PC-9 (cell line): ENCODE data around the gene ALPP. TPM values are rescaled to one million over a fixed set of nuclear protein-coding genes. Genes with fewer than 3 reads are reported as not detected.
A peak's percentile ranks its signal among the peaks of the same experiment; 100 is the strongest.
"Not testable (repeated sequence)": the region's sequence is repeated elsewhere in the genome, so short reads cannot be mapped to it uniquely, and the experiment has no call there.

ENCODE experiments used
- BruUV-seq: library from RNA; stranded (reverse); fragments of 400-500 nt; replicated peaks from 2 replicates; lab custom pipeline; 2021; lab: Mats Ljungman, UMichigan
- CTCF ChIA-PET: fragments of 300-600 bp; sonication (Branson Sonifier 250); formaldehyde crosslinking; loops from one replicate; lab custom pipeline; 2022; ENCODE audit warnings: antibody characterized with exemption; lab: Charles Lee
- POLR2A ChIA-PET: fragments of 300-600 bp; sonication (Branson Sonifier 250); formaldehyde crosslinking; loops from one replicate; lab custom pipeline; 2022; ENCODE audit warnings: antibody characterized with exemption; ENCODE audit not compliant: unreplicated experiment; lab: Charles Lee
- DNase-seq, 2 experiments: peaks; one replicate each; pipeline versions ENCODE4 v3.0.0 to v3.0.0-alpha.2; 2015 to 2022; ENCODE audit warnings: mixed read lengths in 1 of 2
- H2AFZ ChIP-seq: fragments of 200-600 bp; sonication (generic); 2 replicates; pipeline ENCODE4 v1.8.1; 2017; ENCODE audit warnings: antibody characterized with exemption
- H3F3A ChIP-seq: fragments of 200-600 bp; sonication (generic); 2 replicates; pipeline ENCODE4 v1.8.1; 2017; ENCODE audit warnings: antibody characterized with exemption, mild to moderate bottlenecking, low read depth; ENCODE audit not compliant: insufficient read depth
- H3K27ac ChIP-seq: fragments of 200-600 bp; sonication (generic); 2 replicates; pipeline ENCODE4 v1.6.1; 2016; ENCODE audit warnings: mixed run types
- H3K27me3 ChIP-seq: fragments of 200-600 bp; sonication (generic); 2 replicates; pipeline ENCODE4 v1.6.1; 2016; ENCODE audit warnings: low read depth, mixed run types; ENCODE audit not compliant: insufficient read depth
- H3K36me3 ChIP-seq: fragments of 200-600 bp; sonication (generic); 2 replicates; pipeline ENCODE4 v1.6.1; 2016; ENCODE audit warnings: low read depth, mixed run types
- H3K4me1 ChIP-seq: fragments of 200-600 bp; sonication (generic); replicated peaks from 2 replicates; pipeline ENCODE4 v1.6.1; 2016; ENCODE audit warnings: mixed run types; ENCODE audit not compliant: insufficient read depth
- H3K4me2 ChIP-seq: fragments of 200-600 bp; sonication (generic); 2 replicates; pipeline ENCODE4 v1.6.1; 2017; ENCODE audit warnings: mixed run types
- H3K4me3 ChIP-seq: fragments of 200-600 bp; sonication (generic); 2 replicates; pipeline ENCODE4 v1.6.1; 2016; ENCODE audit warnings: mixed run types
- H3K79me2 ChIP-seq: fragments of 200-600 bp; sonication (generic); 2 replicates; pipeline ENCODE4 v1.6.1; 2017; ENCODE audit warnings: low read depth, mixed run types
- H3K9me2 ChIP-seq: fragments of 200-600 bp; sonication (generic); 2 replicates; pipeline ENCODE4 v1.8.1; 2017; ENCODE audit warnings: mild to moderate bottlenecking; ENCODE audit not compliant: insufficient read depth
- H3K9me3 ChIP-seq: fragments of 200-600 bp; sonication (generic); 2 replicates; pipeline ENCODE4 v1.8.1; 2016; ENCODE audit warnings: low read depth; ENCODE audit not compliant: insufficient read depth
- H4K20me1 ChIP-seq: fragments of 200-600 bp; sonication (generic); 2 replicates; pipeline ENCODE4 v1.8.1; 2017; ENCODE audit not compliant: insufficient read depth
- CTCF ChIP-seq: fragments of 200-600 bp; sonication (generic); conservative IDR thresholded peaks from 2 replicates; pipeline ENCODE4 v1.6.1; 2017; ENCODE audit warnings: mixed run types, antibody characterized with exemption, mild to moderate bottlenecking, moderate library complexity
- EZH2 ChIP-seq: fragments of 200-600 bp; sonication (generic); IDR thresholded peaks from 2 replicates; pipeline ENCODE4 v1.8.0; 2017; ENCODE audit warnings: antibody characterized with exemption, low read depth
- intact Hi-C: fragments of 100-400 bp; cut with micrococcal nuclease; formaldehyde crosslinking; loops from one replicate; pipeline ENCODE4 v1.10.0; 2022; ENCODE audit not compliant: unreplicated experiment
- total RNA-seq: library from RNA; stranded (reverse); gene quantifications from 2 replicates; pipeline ENCODE4 v1.2.3, GENCODE V29; 2021

Gene ALPP
- total RNA-seq, 1 experiment from 2014 or later: 47.5 TPM

DNA sequence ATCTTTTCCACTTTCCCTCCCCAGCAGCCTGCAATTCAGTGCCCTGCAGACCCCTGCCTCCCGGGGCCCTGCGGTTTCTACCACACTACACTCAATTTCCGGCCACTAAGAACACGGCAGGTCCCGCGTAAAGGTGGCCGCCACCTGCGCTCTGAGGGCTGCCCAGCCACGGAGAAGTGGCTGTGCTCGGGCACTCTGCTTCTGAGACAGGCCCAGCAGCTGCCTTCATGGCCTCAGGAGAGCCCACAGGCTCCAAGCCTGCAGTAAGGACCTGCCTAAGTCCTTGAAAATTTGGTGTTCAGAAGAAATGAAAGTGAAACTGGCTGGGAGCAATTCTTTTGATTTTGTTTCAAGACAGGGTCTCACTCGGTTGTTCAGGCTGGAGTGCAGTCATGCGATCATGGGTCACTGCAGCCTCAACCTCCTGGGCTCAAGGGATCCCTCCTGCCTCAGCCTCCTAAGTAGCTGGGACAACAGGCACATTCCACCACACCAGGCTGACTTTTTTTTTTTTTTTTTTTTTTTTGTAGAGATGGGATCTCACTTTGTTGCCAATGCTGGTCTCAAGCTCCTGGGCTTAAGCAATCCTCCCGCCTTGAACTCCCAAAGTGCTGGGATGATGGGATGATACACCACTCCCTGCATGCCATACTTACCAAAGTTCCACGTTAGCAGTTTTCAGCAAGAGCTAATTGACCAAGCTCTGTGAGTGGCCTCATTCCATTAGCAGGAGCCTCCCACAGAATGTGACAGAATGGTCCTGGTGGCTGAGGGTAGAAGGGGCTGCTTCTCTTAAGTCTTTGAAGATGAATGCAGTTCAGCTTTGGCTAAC, 14.6 kb upstream of the ALPP start:
- ChIA-PET POLR2A (interaction anchor here (0.7 kb wide), 1 partner anchor 15 kb away, joined by 3 read pairs; the partner anchor contains the start of gene ALPP), CTCF (interaction anchor here (0.5 to 1.0 kb wide), 4 partner anchors 14 to 1894 kb away, joined by 3 to 7 read pairs (median 4); partner anchors contain the start of gene ALPP)
- H4K20me1 ChIP-seq: no peaks in the 10 kb centered on the region
- no peak overlapping the region for H2AFZ ChIP-seq
- no peaks in the 10 kb centered on the region for H3K9me3 ChIP-seq
- no peaks in the 10 kb centered on the region for H3F3A ChIP-seq
- no peak overlapping the region for H3K4me2 ChIP-seq
- peaks cover 12% of the 10 kb centered on the region for H3K4me1 ChIP-seq
- TF ChIP-seq EZH2 (no peak), CTCF (no peak)
- H3K27me3 ChIP-seq: no peaks in the 10 kb centered on the region
- H3K9me2 ChIP-seq: no peaks in the 10 kb centered on the region
- intact Hi-C loops: loop anchor here (2.0 kb wide), 1 partner anchor 21 kb away; no protein-coding TSS in a partner anchor
- no peaks in the 10 kb centered on the region for H3K79me2 ChIP-seq
- H3K36me3 ChIP-seq: no peaks in the 10 kb centered on the region
- no peak for DNase-seq
- no peak overlapping the region for H3K4me3 ChIP-seq
- BruUV-seq: no TSS peak
- no peak overlapping the region for H3K27ac ChIP-seq

- Histone ChIP-seq H3K4me2 (peak overlapping the region; percentile 61), H3K27ac (peak overlapping the region; percentile 52), H3K4me1 (peaks cover 12% of the 10 kb centered on the region)
- H3K9me3 ChIP-seq, H3K79me2 ChIP-seq, H3K36me3 ChIP-seq, H3F3A ChIP-seq, BruUV-seq, H3K9me2 ChIP-seq, H2AFZ ChIP-seq, H3K4me3 ChIP-seq, H4K20me1 ChIP-seq, H3K27me3 ChIP-seq, DNase-seq: not testable (repeated sequence)
- ChIA-PET CTCF (interaction anchor here (0.6 to 1.7 kb wide), 4 partner anchors 13 to 802 kb away, joined by 3 to 7 read pairs (median 4); partner anchors contain the start of gene ALPP), POLR2A (interaction anchor here (0.6 kb wide), 2 partner anchors 12 to 21 kb away, joined by 3 to 31 read pairs; no protein-coding TSS in a partner anchor)
- intact Hi-C loops: loop anchor here (2.0 to 5.0 kb wide), 3 partner anchors 20 to 72 kb away; no protein-coding TSS in a partner anchor
Observed at GRCh38 chr2:232364806-232365594, 13.6 kb upstream of the ALPP start.

GRCh38 chr2:232365621-232366321, 12.8 kb upstream of the ALPP start:
- no peaks in the 10 kb centered on the region for H3K36me3 ChIP-seq
- no peaks in the 10 kb centered on the region for H3F3A ChIP-seq
- peaks cover 12% of the 10 kb centered on the region for H3K4me1 ChIP-seq
- H4K20me1 ChIP-seq: no peaks in the 10 kb centered on the region
- TF ChIP-seq CTCF (peak; percentile 72), EZH2 (no peak)
- no peak overlapping the region for H2AFZ ChIP-seq
- H3K27ac ChIP-seq: peak overlapping the region; percentile 52
- H3K79me2 ChIP-seq: no peaks in the 10 kb centered on the region
- no TSS peak for BruUV-seq
- peak overlapping the region; percentile 61 for H3K4me2 ChIP-seq
- H3K9me2 ChIP-seq: no peaks in the 10 kb centered on the region
- H3K9me3 ChIP-seq: no peaks in the 10 kb centered on the region
- CTCF ChIA-PET: interaction anchor here (0.8 to 1.7 kb wide), 2 partner anchors 30 to 31 kb away, joined by 3 to 5 read pairs; no protein-coding TSS in a partner anchor
- DNase-seq: peak; percentile 78 to 84
- POLR2A ChIA-PET: interaction anchor here (0.6 to 0.7 kb wide), 4 partner anchors 11 to 580 kb away, joined by 3 to 31 read pairs (median 4); no protein-coding TSS in a partner anchor
- H3K4me3 ChIP-seq: no peak overlapping the region
- intact Hi-C loops: loop anchor here (2.0 to 5.0 kb wide), 3 partner anchors 19 to 72 kb away; no protein-coding TSS in a partner anchor
- no peaks in the 10 kb centered on the region for H3K27me3 ChIP-seq

- POLR2A ChIA-PET: interaction anchor here (0.7 kb wide), 1 partner anchor 581 kb away, joined by 3 read pairs; no protein-coding TSS in a partner anchor
- CTCF ChIA-PET: interaction anchor here (0.8 to 1.7 kb wide), 2 partner anchors 30 to 31 kb away, joined by 3 to 5 read pairs; no protein-coding TSS in a partner anchor
- not testable (repeated sequence) for H3K36me3 ChIP-seq, BruUV-seq, H3K9me3 ChIP-seq, H3K4me2 ChIP-seq, H3F3A ChIP-seq, H3K9me2 ChIP-seq, H2AFZ ChIP-seq, H3K27me3 ChIP-seq, H3K27ac ChIP-seq, H3K4me3 ChIP-seq, DNase-seq, H4K20me1 ChIP-seq, H3K79me2 ChIP-seq
- H3K4me1 ChIP-seq: peaks cover 12% of the 10 kb centered on the region
- intact Hi-C loops: loop anchor here (5.0 kb wide), 2 partner anchors 56 to 71 kb away; no protein-coding TSS in a partner anchor
Observed at GRCh38 chr2:232366461-232366860, 12.1 kb upstream of the ALPP start.
